ENCODE results near the gene ZNF207.
A peak's percentile ranks its signal among the peaks of the same experiment; 100 is the strongest.
"Not testable (repeated sequence)": the region's sequence is repeated elsewhere in the genome, so short reads cannot be mapped to it uniquely, and the experiment has no call there.

The ZNF207 gene

DNA sequence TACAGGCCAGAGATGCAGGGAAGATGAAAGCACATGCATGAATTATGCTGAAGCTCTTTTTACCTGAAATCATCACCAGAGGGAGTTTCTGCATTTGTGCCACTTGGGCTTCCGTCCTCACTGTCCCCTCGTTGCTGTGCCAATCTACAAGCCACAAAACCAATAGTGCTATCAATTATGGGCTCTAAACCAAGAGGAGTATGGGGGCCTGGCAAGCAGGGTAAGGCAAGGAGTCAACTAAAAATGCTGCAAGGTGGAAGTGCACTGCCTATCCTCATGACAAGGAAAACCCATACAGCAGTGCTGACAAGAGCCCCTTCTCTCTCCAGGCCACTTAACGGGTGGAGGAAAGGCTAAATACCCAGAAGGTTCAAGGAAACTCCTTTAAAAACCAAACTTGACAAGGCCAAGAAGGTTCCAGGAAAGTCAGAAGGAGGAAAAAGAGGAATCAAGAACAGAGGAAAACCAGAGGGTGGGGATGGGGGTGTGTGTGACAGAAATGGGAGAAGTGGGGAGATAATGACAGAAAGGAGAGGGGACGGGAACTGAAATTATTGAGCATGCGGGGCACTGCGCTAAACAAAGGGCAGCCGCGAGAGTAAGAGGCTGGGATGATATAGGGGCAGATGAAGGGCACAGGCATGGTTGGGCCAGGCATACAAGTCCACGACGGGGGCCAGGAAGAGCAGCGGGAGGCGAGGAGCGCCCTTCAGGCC is 8.7 kb upstream of the ZNF207 start:
- no peak for DNase-seq

DNA sequence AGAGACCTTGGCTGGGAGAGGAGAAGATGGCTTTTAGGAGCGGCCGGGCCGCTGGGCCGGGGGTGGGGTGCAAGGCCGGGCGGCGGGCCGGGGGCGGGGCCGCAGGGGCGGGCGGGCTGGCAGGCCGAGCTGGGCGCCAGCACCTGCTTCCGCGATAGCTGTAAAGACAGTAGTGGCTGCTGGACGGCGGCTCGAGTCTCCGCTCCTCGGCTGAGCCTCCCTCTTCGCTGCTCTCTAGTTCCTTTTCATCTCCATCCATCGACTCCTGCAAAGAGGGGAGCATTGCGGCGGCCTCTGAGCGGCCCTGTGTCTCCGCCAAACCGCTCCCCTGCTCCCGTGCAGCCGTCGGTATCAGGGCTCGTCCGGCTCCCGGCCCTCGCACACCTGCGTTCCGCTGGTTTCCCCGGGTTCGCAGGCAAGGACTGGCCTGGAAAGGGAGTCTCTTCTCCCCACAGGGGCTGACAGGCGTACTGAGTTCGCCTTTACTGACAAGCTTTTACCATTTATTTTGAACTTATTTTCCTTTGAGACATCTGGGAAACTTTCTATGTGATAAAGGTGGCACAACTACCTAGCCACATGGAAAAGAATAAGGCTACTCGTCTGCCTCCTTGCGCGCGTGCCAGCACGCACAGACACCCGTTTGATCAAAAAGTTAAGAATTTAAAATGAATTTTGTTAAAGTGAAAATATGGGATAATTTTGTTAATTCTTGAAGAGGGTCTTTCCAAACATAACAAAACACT is 7.9 kb upstream of the ZNF207 start, which contains the start of gene C17orf75:
Gene C17orf75 (minus strand): TSS at position 317 of the 746 bp plus-strand sequence. CDS start 34 bp downstream, at position 283.
- DNase-seq, result peak; percentile 84

- no peak for DNase-seq
Measured at GRCh38 chr17:32342603-32343325, 7.2 kb upstream of the ZNF207 start.

GRCh38 chr17:32345951-32346600 is 3.9 kb upstream of the ZNF207 start:
- DNase-seq, result no peak

- no peak for DNase-seq
Measured at GRCh38 chr17:32348483-32348800, 1.5 kb upstream of the ZNF207 start.

DNA sequence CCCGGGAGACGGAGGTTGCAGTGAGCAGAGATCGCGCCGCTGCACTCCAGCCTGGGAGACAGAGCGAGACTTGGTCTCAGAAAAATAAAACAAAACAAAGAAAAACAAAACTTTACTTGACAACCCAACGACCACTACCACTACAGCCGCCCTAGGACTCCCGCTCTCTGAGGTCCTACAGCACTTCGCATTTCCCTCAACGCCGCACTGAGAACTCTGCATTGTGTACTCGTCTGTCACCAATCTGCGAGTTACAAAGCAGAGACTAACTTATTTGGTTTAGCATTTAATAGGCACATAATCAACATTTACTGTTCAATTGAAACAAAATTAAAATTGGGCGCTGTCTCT is 479 bp upstream of the ZNF207 start:
- peak; percentile 29 for DNase-seq

GRCh38 chr17:32350666-32351418 is 885 bp downstream of the ZNF207 start:
- peak; percentile 64 for DNase-seq

DNA sequence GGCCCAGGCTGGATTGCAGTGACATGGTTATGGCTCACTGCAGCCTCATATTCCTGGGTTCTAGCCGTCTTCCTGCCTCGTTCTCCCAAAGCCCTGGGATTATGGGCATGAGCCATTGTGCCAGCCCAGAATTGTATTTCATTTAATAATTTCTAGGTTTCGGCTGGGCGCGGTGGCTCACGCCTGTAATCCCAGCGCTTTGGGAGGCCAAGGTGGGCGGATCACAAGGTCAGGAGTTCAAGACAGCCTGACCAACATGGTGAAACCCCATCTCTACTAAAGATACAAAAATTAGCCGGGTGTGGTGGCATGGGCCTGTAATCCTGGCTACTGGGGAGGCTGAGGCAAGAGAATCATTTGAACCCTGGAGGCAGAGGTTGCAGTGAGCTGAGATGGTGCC is 2.8 kb downstream of the ZNF207 start:
- not testable (repeated sequence) for DNase-seq

DNA sequence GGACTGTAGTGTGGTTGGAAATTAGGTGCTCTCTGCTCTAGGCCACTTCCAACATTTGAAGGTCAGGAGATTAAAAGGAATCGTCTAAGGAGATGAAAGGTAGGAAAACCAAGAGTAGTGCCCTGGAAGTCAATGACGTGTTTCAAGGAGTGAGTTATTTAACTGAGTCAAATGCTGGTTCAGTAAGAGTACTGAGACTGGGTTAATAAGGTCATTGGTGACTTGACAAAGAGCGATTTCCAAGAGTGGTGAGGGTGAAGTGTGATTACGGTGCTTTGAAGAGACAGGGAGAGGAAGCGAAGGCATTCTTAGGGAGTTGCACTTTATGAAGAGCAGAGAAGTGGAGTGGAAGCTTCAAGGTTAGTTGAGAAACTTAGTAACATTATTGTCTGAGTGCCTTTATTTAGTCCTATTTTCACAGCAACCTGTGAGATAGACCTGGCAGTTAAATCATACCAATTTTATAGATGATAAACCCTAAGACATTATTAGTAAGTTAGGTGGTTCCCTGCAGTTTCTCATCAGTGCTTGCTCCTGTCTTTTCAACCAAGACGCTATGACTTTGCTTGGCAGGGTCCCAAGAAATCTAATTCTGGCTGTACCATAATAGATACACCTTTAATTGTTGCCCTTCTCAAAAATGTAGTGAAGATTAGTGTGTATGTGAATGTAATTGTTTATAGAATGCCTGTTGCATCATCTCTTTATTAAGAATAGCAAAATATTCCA is 5.9 kb downstream of the ZNF207 start:
- DNase-seq, result no peak

- DNase-seq, result no peak
Measured at GRCh38 chr17:32356378-32356743, 6.4 kb downstream of the ZNF207 start.

DNA sequence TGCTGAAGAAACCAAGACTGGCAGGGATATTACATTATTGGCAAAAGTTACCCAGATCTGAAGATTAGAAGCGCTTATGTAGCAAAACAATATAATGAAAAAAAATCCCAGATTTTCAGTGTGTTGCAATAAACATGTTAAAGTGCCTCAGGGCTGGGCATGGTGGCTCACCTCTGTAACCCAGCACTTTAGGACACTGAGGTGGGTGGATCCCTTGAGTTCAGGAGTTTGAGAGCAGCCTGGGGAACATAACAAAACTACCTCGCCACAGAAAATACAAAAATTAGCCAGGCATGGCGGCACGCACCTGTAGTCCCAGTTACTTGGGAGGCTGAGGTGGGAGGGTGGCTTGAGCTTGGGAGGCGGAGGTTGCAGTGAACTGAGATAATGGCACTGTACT is 6.8 kb downstream of the ZNF207 start:
- no peak for DNase-seq

DNA sequence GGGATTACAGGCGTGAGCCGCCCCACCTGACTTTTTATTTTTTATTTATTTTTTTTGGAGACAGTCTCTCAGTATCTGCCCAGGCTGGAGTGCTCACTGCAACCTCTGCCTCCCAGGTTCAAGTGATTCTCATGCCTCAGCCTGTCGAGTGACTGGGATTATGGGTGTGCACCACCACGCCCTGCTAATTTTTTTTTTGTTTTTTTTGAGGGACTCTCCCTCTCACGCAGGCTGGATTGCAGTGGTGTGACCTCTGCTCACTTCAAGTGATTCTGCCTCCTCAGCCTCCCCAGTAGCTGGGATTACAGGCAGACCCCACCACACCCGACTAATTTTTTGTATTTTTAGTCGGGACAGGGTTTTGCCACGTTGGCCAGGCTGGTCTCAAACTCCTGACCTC is 7.7 kb downstream of the ZNF207 start:
- DNase-seq, result no peak

DNA sequence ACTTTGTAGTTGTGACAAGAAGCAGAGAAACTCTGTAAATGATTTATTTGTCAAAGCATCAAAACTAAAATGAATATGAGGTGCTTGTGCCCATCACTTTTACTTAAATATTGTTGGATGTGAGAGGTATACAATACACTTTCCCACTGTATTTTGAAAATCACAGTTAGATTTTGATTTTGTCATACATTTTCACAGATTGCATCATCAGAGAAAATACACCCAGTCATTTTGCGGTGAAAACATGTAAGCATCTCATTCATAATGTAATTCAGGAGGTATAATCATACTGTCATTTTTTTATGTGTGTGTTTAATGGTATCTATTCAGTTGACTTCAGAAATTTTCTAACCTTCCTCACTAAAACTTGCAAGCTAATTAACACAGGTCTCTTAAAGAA is 11.3 kb downstream of the ZNF207 start:
- DNase-seq, result no peak

GRCh38 chr17:32370426-32370825 is 20.5 kb downstream of the ZNF207 start:
- DNase-seq, result no peak

GRCh38 chr17:32382526-32383223 is 32.7 kb downstream of the ZNF207 start:
- no peak for DNase-seq

DNA sequence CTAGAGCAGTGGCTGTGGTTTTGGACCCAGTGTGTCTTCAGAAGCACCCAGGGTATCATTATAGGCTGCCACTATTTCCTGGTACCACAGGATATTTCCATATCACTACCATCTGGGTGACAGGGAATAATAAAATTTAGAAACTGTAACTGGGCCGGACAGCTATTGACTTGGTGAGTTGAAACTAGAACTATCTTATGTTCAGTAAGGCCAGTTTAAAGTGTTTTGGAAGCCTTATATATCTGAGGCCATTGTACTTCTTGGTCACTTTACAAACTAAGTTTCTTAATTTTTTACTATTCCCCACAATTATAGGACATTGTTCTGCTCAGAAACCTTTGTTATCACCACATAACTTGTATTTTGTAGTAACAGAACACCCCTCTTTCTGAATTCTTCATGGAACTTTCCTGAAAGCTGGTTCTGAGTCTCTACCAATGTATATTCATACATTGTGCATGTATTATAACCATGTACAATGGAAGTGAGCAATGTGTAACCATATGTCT is 34.0 kb downstream of the ZNF207 start:
- DNase-seq, result no peak

GRCh38 chr17:32385121-32385520 is 35.2 kb downstream of the ZNF207 start:
- DNase-seq, result no peak

DNA sequence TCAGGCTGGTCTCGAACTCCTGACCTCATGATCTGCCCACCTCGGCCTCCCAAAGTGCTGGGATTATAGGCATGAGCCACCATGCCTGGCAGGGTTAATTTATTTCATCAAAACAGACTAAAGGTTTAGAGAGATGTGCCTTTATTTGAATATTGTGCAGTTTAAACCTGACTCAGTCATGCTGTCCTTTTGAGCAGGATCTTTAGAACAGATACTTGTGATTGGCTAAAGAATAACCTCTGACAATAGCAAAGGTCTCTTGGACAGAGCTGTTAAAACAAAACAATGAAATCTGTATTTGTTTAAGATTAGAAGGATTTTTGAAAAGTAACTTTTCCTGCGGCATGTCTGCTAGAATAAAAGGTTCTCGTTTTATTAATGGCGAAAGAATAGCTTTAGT is 36.0 kb downstream of the ZNF207 start:
- no peak for DNase-seq

DNA sequence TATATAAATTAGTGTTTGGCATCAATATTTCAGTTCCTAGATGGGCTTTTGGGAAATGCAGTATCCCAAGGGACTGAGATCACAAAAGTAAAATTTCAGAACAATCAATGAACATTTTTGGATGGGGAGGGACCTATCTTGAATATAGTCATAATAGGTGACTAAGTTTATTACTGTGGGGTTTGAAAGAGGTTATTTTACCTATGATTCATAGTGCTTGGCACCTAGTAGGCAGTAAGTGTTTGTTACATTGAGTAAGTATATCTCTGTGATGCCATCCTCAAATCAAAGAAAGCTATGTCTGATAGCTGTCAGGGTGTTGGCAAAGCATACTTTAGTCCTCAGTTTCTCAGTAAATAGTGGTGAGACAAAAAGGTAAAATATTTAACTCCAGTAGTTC is 36.9 kb downstream of the ZNF207 start:
- no peak for DNase-seq

- not testable (repeated sequence) for DNase-seq
Measured at GRCh38 chr17:32388128-32388527, 38.2 kb downstream of the ZNF207 start.

Measured in femur (tissue), 1 donor.